ENCODE results near the gene RTF1. TPM values are rescaled to one million over a fixed set of nuclear protein-coding genes. Genes with fewer than 3 reads are reported as not detected.

The RTF1 gene
- total RNA-seq, 2 experiments from 2014 or later: 28.6 to 46.9 TPM

GRCh38 chr15:41502795-41503668 lies 86.1 kb downstream of the RTF1 start:
- H4K20me1 ChIP-seq (ENCODE audit: insufficient read depth, low read length): no peaks in the 10 kb centered on the region; the same call in 1 of the 2 replicates
- intact Hi-C loops (cut with micrococcal nuclease; ENCODE audit: unreplicated experiment): no loop called here

GRCh38 chr15:41503669-41504010 lies 86.7 kb downstream of the RTF1 start:
- H3K9me2 ChIP-seq (ENCODE audit: insufficient read depth, low read length): no peaks in the 10 kb centered on the region
- intact Hi-C loops (cut with micrococcal nuclease; ENCODE audit: unreplicated experiment): no loop called here
- POLR2A ChIA-PET: no interaction called here
- CTCF ChIA-PET (ENCODE audit: unreplicated experiment): no interaction called here
- no peaks in the 10 kb centered on the region for H3K4me1 ChIP-seq (ENCODE audit: insufficient read depth, low read length, poor library complexity, severe bottlenecking)
- H3K36me3 ChIP-seq (ENCODE audit: insufficient read depth, low read length): no peaks in the 10 kb centered on the region
- no peak for DNase-seq (ENCODE audit: low spot score)
- H3K9me3 ChIP-seq (ENCODE audit: low read length): no peaks in the 10 kb centered on the region
- BruUV-seq (replicated peaks): no TSS peak
- H3K79me2 ChIP-seq (ENCODE audit: insufficient read depth, low read depth, low read length): no peaks in the 10 kb centered on the region
- no peak overlapping the region for H3K4me2 ChIP-seq (ENCODE audit: low read length)
- TF ChIP-seq EZH2phosphoT487 (IDR thresholded peaks at IDR 0.05; ENCODE audit: borderline replicate concordance, low read depth, low read length) (no peak), CTCF (conservative IDR thresholded peaks at IDR 0.05; ENCODE audit: low read length) (no peak)
- no peak overlapping the region for H3K4me3 ChIP-seq (ENCODE audit: low read depth, low read length, poor library complexity, severe bottlenecking)
- no peak overlapping the region for H3K27ac ChIP-seq (ENCODE audit: low read depth, low read length, poor library complexity, severe bottlenecking)
- H2AFZ ChIP-seq (ENCODE audit: low read length): no peak overlapping the region
- H4K20me1 ChIP-seq (ENCODE audit: insufficient read depth, low read length): no peaks in the 10 kb centered on the region; the same call in 1 of the 2 replicates

More at GRCh38 chr15:41502795-41503668, 86.1 kb downstream of the RTF1 start:
- no peaks in the 10 kb centered on the region for H3K36me3 ChIP-seq (ENCODE audit: insufficient read depth, low read length)
- BruUV-seq (replicated peaks): no TSS peak
- H3K9me2 ChIP-seq (ENCODE audit: insufficient read depth, low read length): no peaks in the 10 kb centered on the region
- H3K79me2 ChIP-seq (ENCODE audit: insufficient read depth, low read depth, low read length): no peaks in the 10 kb centered on the region
- H3K4me3 ChIP-seq (ENCODE audit: low read depth, low read length, poor library complexity, severe bottlenecking): no peak overlapping the region
- no peak overlapping the region for H2AFZ ChIP-seq (ENCODE audit: low read length)
- H3K27ac ChIP-seq (ENCODE audit: low read depth, low read length, poor library complexity, severe bottlenecking): no peak overlapping the region
- DNase-seq (ENCODE audit: low spot score): no peak
- TF ChIP-seq CTCF (conservative IDR thresholded peaks at IDR 0.05; ENCODE audit: low read length) (no peak), EZH2phosphoT487 (IDR thresholded peaks at IDR 0.05; ENCODE audit: borderline replicate concordance, low read depth, low read length) (no peak)
- no peaks in the 10 kb centered on the region for H3K4me1 ChIP-seq (ENCODE audit: insufficient read depth, low read length, poor library complexity, severe bottlenecking)
- peak overlapping the region; percentile 25; the same call in 1 of the 2 replicates for H3K4me2 ChIP-seq (ENCODE audit: low read length)
- H3K9me3 ChIP-seq (ENCODE audit: low read length): no peaks in the 10 kb centered on the region
- ChIA-PET POLR2A (no interaction called here), CTCF (ENCODE audit: unreplicated experiment) (no interaction called here)
